H54 (cell line): ENCODE measurements around the gene TMEM109.

Experiments used
- DNase-seq: peaks from one replicate; pipeline ENCODE4 v3.0.0; 2011; ENCODE audit warnings: low spot score, mixed read lengths; ENCODE audit not compliant: insufficient read length
- FAIRE-seq: peaks from 3 replicates; lab custom pipeline; 2011; peaks lifted over from hg19 to GRCh38; lab: Jason Lieb, UNC
- POLR2A ChIP-seq: IDR thresholded peaks from 2 replicates; pipeline ENCODE4 v1.6.1; 2011; ENCODE audit warnings: low read depth, mild to moderate bottlenecking, low read length

The TMEM109 gene

DNA sequence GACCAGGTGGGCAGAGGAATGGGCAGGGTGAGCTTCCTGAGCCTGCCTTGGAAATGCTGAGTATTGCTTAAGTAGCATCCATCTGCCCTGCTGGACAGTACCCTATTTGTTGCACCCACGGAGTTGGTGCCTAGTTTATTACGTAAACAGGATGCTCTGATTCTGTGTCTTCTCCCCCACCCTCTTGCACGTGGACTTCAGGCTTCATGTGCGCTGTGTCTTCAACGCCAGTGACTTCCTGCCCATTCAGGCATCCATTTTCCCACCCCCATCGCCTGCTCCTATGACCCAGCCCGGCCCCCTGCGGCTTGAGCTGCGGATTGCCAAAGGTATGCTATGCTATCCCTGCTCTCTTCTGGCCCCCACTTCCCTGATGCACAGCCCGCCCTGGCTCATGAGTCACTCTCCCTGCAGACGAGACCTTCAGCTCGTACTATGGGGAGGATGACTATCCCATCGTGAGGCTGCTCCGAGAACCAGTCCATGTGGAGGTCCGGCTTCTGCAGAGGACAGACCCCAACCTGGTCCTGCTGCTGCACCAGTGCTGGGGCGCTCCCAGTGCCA, 40.9 kb upstream of the TMEM109 start:
- FAIRE-seq (peak; percentile 41), DNase-seq (peak; percentile 90)
- 0 out of 2 replicates have a peak, but pooled peaks have one; percentile 3 for TF ChIP-seq POLR2A

GRCh38 chr11:60873533-60873932, 40.4 kb upstream of the TMEM109 start:
- DNase-seq (no peak), FAIRE-seq (no peak)
- no peak for TF ChIP-seq POLR2A

GRCh38 chr11:60874421-60875365, 39.3 kb upstream of the TMEM109 start:
- FAIRE-seq (no peak), DNase-seq (no peak)

DNA sequence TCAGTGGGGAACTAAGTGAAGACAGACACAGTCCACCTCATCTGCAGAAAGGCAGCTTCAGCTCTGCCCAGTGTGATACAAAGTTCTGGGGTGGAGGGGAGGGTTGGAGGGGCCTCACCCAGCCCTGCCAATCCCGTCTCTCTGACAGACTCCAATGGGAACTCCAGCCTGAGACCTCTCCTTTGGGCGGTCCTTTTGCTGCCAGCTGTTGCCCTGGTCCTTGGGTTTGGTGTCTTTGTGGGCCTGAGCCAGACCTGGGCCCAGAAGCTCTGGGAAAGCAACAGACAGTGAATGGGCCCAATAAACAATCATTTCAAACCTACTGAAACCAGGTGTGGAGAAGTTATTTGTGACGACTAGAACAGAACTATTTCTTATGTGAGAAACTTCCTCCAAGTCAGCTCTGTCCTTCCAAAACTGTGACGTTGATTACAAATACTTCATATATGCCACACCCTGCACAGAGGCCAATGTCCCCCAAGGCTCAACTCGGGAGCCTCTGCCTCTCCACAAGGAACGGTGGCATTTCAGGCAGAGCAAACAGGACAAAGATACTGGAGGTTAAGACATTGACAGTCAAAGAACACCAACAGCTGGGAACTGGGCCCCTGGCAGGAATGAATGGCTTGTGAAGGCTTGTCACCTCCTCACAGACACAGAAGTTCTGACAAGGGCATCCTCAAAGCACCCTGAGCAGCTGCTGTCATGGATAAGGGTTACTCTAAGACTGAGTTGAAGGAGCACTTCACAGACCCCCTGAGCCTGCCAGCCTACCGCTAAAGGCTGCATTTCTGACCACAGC, 38.4 kb upstream of the TMEM109 start:
- TF ChIP-seq POLR2A = no peak
- DNase-seq = no peak
- FAIRE-seq = no peak

More at GRCh38 chr11:60874421-60875365, 39.3 kb upstream of the TMEM109 start:
- no peak for TF ChIP-seq POLR2A

DNA sequence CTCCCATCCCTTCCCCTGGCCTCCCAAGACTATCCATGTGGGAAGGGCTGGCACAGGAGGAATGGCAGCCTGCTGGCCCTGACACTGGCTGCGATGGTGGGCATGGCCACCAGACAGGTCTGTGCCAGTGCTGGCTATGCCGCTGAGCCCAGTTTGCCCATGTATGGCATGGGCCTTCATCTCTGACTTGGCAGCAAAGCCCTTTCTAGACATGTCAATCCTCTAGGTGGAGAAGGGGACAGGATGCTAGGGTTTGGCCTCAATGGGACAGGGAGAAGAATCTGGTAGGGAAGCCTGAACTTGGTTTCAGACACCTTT, 37.8 kb upstream of the TMEM109 start:
- no peak for TF ChIP-seq POLR2A
- DNase-seq (no peak), FAIRE-seq (no peak)

GRCh38 chr11:60878245-60879101, 35.5 kb upstream of the TMEM109 start:
- no peak for FAIRE-seq
- DNase-seq = no peak
- TF ChIP-seq POLR2A = no peak

DNA sequence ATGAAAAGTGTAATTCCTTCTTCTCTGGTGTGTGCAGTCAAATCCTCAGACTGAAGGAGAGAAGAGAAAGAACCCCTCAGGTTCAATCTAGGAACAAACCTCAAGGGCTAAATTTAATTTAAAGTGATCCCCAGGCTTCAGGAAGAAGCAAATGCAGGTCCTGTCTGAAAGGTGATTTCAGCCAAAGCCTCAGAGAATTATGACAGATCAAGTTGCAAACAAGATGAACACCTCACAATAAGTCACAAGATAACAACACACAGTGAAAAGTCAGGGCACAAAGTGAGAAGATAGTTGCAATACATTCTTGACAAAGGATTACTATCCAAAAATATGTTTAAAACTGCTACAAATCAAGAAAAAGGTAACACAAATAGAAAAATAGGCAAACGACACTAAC, 34.9 kb upstream of the TMEM109 start:
- FAIRE-seq (no peak), DNase-seq (no peak)
- TF ChIP-seq POLR2A = no peak

DNA sequence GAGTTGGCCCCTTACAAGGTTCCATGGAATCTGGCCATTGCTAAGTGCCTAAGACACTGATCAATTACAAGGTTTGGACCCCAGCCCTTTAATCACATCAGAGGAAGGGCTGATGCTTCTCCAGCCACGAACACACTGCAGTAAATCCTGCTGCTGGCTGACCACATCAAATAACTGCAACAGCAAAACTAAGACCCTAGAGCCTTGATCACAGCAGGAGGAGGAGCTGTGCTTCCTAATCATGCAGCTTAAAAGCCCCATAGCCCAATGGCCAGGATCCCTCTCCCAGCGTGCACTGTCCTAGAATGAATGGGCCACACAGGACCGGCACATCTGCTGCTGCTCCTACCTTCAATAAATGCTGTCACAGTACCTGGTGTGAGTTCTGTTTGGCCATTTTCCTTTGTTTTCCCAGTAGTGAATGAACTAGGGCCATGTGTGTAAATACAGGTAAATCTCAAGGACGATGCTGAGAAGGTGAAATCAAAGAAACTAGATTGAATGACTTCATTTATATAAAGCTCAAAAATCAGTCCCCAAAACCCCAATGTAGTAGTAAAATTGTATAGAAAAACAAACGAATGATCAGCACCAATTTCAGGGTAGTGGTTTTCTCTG, 33.9 kb upstream of the TMEM109 start:
- DNase-seq (no peak), FAIRE-seq (no peak)
- no peak for TF ChIP-seq POLR2A

GRCh38 chr11:60880643-60881282, 33.2 kb upstream of the TMEM109 start:
- no peak for TF ChIP-seq POLR2A
- no peak for DNase-seq
- no peak for FAIRE-seq

- DNase-seq = peak; percentile 42
- FAIRE-seq = no peak
- TF ChIP-seq POLR2A = no peak
Observed at GRCh38 chr11:60887556-60887955, 26.4 kb upstream of the TMEM109 start.

DNA sequence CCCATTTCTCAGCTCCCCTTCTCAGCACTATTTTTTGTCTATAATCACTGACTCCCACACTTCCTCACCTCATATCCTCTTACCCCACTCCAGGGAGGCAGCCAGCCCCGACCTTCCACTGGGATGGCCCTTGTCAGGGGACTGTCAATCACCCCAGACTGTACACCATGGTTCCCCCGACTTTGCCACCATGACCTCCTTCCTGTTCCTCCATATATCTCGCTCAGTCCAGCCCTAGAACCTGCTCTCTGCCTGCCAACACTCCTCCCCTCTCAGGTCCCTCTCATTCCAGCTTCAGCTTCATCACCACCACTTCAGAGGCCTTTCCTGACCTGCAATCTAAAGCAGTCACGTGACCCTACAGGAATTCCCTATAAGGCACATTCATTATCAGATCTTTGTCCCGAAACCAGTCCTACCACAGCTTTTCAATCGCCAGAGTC, 24.1 kb upstream of the TMEM109 start:
- DNase-seq (no peak), FAIRE-seq (no peak)
- no peak for TF ChIP-seq POLR2A

DNA sequence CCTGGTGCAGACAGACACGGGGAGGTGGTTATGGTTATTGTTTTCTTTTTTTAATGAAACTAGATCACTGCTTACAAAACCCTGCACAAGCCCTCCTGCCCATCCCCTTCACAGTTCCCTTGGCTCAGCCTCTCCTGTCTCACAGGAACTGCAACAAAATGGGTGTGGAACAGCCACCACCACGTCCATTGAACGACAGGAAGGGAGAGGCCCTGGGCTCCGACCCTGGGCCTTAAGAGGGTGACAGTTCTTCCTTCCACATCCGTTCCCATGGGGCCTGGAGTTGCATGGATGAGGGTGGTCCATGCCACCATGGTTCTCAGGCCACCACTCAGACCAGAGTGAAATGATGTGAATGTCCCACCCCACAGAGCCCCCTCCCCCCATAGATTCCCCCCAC, 23.3 kb upstream of the TMEM109 start:
- TF ChIP-seq POLR2A = no peak
- DNase-seq = no peak
- no peak for FAIRE-seq
